Bone marrow (tissue), 2 donors: ENCODE measurements around the gene LIN28A.

ENCODE experiments used
- DNase-seq, 2 donors: peaks; one replicate each; lab custom pipeline; 2025; lab: John Stamatoyannopoulos, UW

LIN28A gene

GRCh38 chr1:26388791-26389445 is 21.7 kb upstream of the LIN28A start:
- no peak for DNase-seq

GRCh38 chr1:26389604-26390247 is 20.9 kb upstream of the LIN28A start:
- no peak for DNase-seq

DNA sequence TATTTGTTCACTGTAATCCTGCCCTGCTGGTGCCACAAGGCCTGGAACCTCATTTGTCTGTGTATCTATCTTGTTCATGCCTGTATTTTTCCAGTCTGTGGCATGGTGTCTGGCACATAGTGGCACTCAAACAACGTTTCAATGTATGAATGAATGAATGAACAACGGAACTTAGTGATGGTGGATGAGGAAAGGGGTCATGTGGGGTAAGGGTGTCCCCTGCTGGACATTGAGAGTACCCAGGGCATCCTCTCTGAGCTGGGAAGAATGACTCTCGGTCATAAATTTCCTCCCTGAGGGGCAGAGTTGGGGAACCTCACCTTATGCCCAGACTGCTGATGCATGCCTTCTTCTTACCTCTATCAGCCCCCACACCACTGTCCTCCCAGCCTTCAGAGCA is 19.2 kb upstream of the LIN28A start:
- DNase-seq: peak in 1 of 2 donors; percentile 50

DNA sequence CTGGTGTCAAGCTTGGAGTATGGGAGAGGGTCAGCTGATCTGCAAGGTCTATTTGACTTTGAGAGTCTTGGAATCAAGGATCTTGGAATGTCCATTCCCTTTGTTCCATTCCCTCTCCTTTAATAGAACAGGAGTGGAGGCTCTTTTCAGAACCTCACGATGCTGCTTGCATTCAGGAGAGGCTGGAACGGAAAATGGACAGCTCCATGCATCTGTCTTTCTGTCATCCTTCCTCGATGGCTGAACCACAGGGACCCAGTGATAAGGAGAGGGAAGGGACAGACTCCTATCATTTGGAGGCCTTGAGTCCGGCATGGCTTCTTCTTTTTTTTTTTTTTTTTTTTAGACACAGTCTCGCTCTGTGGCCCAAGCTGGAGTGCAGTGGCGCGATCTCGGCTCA is 14.9 kb upstream of the LIN28A start:
- no peak for DNase-seq

DNA sequence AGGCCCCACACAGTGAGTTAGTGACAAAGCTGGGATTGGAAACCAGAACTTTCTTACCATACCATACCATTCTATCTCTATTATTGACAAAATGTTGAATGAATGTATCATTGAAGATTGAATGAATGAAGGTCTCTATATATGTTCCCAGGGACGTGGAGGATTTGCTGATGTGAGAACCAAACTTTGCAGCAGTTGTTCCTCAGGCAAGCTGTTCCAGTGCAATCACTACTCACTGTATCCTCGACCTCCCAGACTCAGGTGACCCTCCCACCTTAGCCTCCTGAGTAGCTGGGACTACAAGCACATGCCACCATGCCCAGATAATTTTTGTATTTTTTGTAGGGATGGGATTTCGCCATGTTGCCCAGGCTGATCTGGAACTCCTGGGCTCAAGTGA is 11.6 kb upstream of the LIN28A start:
- DNase-seq: no peak

GRCh38 chr1:26401891-26402290 is 8.7 kb upstream of the LIN28A start:
- no peak for DNase-seq

- DNase-seq: no peak
Observed at GRCh38 chr1:26403656-26404055, 7.0 kb upstream of the LIN28A start.

DNA sequence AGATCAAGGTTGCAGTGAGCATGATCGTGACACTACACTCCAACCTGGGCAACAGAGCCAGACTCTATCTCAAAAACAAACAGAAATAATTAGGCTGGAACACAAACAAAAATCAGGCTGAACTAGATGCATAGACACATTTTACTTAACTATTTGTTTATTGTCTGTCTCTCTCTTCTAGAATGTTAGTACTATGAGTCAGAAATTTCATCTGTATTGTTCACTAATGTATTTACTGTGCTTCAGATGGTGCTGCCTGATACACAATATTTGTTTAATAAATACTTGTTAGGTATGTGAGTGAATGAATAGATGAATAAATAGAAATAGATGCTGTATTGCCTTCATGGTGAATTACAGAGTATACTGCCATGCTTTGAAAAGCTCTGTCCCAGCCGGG is 6.0 kb upstream of the LIN28A start:
- no peak for DNase-seq

DNA sequence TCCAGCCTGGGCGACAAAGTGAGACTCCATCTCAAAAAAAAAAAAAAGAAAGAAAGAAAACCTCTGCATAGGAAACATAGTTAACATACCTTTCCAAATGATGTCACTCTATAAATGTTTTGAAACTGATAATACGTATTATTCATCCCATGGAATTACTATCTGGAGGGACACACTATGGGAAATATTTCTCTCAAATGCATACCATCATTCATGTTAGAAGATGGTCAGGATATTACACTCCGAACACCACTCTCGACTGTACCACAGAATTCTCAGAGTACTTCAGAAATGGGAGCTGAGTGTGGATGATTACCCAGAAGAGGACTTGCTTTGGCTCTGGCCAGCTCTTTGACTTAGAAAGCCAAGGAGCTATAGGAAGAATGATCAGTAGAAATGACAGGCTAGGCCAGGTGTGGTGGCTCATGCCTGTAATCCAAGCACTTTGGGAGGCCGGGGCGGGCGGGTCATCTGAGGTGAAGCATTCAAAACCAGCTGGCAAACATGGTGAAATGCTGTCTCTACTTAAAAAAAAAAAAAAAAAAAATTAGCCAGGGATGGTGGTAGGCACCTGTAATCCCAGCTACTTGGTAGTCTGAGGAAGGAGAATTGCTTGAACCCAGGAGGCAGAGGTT is 5.2 kb upstream of the LIN28A start:
- no peak for DNase-seq

DNA sequence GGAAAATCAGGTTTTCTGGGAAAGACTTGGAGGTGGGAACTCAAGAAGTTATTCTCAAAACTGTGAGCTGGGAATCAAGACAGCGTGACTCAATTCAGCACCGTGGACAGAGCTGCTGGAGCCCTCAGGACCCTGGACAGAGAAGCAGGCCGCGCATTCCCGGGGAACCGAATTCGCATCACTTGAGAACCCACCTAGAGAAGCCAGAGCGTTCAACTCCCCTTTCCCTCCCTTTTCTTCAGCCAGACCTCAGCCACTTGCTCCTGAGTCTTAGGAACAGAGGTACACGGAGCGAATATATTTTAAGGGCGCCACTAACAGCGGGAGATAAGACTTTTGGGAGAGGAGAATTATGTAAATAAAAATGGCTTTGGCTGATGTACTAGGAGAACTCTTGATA is 2.0 kb upstream of the LIN28A start:
- peak; percentile 30 to 44 for DNase-seq

DNA sequence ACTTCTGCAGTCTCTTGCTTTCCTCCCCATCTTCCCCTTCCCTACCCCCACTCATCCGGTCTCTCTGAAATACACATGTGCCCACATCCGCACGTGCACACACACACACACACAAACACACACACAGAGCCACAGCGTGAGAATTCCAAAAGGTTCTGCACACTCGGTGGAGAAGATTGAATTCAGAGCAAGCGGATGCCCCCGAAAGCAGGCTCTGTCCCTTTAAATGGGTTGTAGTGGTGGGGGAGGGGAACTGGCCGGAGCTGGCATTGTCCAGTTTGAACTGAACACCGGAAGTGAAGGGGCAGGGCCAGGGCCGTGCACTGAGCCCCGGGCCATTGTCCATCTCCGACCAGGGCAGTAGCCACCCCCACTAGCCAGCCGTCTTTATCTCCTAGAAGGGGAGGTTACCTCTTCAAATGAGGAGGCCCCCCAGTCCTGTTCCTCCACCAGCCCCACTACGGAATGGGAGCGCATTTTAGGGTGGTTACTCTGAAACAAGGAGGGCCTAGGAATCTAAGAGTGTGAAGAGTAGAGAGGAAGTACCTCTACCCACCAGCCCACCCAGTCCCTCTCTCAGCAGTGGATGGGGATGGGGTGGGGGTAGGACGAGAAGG is 1.3 kb upstream of the LIN28A start:
- DNase-seq: no peak

DNA sequence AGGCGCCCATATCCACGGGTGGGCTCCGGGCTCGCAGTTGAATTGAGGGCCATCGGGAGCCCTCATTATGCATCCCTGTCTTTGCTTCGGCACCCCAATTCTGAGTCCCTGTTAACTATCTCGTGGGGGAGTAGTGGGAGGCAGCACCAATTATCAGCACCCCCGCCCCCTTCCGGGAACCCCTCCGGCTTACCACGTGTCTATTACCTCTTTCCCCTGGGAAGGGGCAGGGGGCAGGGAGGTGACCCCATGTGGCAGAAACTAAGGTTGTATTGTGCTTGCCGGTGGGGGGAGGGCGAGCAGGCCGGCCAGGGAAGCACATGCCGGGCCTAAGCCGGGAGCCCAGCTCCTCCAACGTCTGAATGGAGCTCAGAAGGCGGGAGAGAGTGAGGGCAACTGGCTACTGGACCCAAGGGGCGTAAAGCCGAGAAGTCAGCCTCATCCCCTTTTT is 1.0 kb downstream of the LIN28A start:
- DNase-seq: no peak

- no peak for DNase-seq
Observed at GRCh38 chr1:26412180-26412840, 1.7 kb downstream of the LIN28A start.

GRCh38 chr1:26413031-26413430 is 2.4 kb downstream of the LIN28A start:
- DNase-seq: no peak

- peak; percentile 34 to 56 for DNase-seq
Observed at GRCh38 chr1:26417111-26417759, 6.6 kb downstream of the LIN28A start.

DNA sequence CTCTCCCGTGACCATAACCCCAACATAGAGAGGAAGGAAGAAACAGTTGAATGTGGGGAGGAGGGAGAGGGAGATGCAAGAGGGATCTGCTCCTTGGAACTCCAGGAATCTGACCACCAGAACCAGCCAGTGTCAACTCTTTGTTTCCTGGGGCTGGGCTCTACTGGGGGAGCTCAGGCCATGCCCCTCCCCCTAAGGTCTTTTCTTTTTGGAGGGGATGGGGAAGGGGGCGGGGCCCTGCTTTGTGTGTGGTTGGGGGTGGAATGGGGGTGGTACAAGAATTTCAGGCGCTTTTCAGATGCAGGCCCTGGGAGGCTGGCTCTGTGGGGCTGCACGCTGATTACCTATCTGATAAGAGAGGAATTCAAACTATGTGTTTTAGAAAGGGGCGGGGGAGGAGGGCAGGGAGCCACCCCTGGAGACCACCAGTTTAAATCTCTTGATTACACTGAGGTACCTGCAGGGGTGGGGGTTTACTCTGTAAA is 8.3 kb downstream of the LIN28A start:
- DNase-seq: no peak

DNA sequence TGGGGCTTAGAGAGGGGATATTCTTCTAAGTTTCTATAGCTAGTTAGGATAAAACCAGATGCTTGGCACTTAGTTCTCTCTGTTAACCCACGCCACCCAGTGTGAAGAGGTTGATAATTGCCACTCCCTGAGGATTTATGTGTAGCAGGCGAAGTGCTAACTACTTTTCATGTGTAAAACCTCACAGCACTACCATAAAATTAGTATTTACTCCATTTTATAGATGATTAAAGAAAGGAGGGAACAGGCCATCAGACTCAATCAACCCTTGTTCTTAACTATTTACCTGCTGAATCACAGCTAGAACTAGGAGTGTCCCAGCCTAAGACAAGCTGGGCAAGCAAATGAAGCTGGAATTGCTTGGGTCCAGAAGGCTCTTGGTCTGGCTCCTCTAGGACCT is 8.9 kb downstream of the LIN28A start:
- no peak for DNase-seq

DNA sequence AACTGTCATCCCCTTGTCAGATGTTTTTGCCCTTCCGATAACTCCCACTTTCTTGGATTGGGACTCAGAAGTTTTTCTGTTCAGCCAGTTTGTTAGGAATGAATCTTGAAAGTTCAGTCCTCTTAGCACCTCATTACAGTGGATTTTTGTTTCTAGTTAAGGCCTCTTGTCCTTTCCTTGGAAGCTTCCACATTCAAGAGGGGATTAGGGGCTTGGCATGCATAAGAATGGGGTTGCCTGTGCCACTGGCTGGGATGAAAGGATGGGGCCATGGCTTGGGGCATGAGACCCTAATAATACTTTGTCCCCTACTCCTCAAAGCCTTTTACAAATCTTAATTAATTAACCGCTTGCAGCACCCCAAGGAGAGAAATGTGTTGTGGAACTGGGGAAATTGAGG is 19.1 kb downstream of the LIN28A start:
- no peak for DNase-seq

DNA sequence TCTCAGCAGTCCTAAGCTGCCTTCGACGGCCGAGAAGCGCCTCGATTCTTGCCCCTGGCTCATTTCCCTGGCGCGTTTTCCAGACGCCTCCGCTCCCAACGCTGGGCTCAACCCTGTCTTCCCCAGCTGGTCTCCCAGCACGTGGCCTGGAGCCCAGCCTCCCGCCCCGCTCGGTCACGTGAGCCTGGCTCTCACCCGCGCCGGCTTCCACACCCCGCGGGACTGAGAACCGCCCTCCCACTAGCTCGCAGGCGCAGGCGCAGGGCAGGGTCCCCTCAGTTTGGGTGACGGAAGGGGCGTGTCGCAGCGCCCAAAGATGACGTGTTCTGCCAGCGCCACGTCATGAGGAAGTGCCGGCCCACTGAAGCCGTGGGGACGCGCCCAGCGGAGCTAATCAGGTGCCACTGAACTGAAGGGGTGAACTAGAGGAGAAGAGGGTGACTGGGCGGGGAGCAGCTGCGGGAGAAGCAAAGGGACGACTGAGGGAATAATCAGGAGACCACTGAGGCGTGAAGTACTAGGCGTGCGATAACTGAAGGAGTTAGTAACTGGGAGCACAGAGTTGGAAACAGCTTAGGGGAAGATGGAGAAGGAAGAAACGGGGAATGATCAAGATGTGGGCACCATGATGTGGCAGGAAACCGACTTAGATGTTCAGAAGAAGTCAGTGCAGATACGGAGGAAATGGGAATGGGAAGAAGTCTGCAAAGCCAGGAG is 21.5 kb downstream of the LIN28A start, which contains the start of gene DHDDS:
Gene DHDDS, plus strand, starts transcription at position 343 of the 717 bp plus-strand sequence. CDS start 625 bp downstream, outside the sequence.
- peak; percentile 93 to 94 for DNase-seq

- DNase-seq: no peak
Observed at GRCh38 chr1:26432793-26433192, 22.2 kb downstream of the LIN28A start.
